ENCODE results near the gene LUC7L.
"Not testable (repeated sequence)": the region's sequence is repeated elsewhere in the genome, so short reads cannot be mapped to it uniquely, and the experiment has no call there.

The LUC7L gene

DNA sequence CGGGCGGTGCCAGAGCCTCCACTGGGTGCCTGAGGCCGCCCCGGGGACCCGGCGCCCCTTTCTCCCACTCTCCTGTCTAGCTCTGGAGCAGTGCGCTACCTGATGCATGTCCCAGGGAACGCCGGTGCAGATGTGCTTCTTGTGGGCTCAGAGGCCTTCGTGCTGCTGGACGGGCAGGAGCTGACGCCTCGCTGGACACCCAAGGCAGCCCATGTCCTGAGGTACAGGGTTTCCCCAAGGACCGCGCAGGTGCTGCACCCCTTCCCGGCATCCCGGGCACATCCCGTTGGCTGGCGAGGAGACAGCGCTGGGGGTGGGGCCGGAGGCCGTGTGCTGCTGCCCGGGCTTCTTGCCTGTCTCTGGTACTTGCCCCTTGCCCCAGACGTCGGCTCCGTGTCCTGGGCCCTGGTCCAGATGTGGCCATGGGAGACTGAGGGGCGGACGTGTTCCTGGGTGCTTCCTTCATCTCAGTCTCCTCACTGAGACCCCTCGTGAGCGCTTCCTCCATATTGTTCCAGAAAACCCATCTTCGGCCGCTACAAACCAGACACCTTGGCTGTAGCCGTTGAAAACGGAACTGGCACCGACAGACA lies 34.0 kb upstream of the LUC7L start:
- FAIRE-seq, result no peak

DNA sequence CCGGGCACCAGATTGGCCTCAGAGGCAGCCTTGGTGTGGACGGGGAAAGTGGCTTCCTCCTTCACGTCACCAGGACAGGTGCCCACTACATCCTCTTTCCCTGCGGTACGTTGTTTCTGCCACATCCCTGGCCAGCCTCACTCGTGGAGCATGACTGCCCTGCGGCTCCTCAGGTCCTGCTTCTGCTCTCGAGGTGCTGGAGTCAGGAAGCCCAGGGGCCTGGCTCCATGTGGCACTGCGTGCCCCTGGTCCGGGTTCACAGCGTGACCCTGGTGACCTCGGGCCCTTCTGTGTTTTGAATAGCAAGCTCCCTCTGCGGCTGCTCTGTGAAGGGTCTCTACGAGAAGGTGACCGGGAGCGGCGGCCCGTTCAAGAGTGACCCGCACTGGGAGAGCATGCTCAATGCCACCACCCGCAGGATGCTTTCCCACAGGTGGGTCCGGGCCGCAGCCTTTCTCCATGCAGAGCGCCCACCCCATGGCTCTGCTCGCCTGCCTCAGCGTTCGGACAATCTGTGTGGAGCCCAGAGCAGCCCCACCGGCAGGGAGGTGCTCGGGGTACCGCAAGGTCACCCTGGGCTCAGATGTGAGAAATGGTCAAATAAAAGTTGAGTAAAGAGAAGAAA lies 33.0 kb upstream of the LUC7L start:
- FAIRE-seq, result no peak

- FAIRE-seq, result no peak
Observed at GRCh38 chr16:261031-261691, 31.9 kb upstream of the LUC7L start.

DNA sequence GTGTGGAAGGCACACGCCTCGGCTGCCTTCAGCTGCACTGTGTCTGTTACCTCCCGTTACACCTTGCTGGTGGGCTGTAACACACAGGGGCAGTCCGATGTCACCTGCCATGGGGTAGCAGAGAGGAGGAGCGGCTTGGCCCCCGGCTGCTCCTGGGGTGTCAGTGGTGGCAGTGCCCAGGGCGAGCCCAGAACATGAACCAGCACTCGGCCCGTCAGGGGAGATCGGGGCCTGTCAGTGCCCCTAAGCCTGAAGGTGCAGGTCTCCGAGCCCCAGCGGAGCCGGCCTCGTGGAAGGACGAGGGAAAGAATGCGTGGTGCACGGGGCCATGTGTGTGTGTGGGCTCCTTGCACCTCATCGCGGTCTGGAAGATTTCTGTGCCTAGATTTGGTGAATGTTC lies 31.1 kb upstream of the LUC7L start:
- FAIRE-seq, result no peak

DNA sequence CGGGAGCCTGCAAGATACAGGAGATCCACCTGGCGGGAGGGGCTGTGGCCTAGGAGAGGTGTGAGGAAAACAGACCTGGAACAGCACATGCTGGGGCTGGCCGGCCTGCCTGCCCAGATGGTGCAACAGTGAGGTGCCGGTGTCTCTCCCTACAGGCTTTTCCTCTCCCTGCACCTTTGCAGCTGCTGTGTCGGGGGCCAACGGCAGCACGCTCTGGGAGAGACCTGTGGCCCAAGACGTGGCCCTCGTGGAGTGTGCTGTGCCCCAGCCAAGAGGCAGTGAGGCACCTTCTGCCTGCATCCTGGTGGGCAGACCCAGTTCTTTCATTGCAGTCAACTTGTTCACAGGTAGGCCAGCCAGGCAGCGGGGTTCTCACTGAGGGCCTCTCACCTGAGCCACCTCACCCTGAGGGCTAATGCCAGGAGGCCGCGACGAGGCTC lies 30.6 kb upstream of the LUC7L start:
- no peak for FAIRE-seq

DNA sequence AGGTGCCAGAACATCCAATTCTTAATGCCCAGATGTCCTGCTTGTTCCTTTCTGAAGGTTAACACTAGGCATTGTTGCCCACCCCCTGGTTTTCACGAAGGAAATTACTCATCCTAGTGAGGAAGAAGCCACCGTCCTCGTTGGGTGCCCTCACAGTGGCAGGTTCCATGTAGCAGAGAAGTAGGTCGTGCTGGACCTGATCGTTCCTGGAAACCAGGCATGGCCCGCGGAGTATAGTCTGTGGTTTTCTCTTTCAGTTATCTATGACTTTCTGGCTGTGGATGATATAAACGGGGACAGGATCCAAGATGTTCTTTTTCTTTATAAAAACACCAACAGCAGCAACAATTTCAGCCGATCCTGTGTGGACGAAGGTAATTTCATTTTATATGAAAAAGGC lies 30.0 kb upstream of the LUC7L start:
- FAIRE-seq, result no peak

DNA sequence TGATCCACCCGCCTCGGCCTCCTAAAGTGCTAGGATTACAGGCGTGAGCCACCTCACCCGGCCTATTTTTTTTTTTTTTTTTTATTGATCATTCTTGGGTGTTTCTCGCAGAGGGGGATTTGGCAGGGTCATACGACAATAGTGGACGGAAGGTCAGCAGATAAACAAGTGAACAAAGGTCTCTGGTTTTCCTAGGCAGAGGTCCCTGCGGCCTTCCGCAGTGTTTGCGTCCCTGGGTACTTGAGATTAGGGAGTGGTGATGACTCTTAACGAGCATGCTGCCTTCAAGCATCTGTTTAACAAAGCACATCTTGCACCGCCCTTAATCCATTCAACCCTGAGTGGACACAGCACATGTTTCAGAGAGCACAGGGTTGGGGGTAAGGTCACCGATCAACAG lies 28.8 kb upstream of the LUC7L start:
- not testable (repeated sequence) for FAIRE-seq

DNA sequence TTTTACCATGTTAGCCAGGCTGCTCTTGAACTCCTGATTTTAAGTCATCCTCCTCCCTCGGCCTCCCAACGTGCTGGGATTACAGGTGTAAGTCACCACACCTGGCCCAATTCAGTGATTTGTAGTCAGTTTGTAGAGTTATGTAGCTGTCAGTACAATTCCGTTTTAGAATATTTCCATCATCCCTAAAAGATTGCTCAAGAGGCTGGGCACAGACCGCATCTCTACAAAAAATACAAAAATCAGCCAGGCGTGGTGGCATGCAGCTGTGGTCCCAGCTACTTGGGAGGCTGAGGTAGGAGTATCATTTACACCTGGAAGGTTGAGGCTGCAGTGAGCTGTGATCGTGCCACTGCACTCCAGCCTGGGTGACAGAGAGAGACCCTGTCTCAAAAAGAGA lies 25.9 kb upstream of the LUC7L start:
- no peak for FAIRE-seq

DNA sequence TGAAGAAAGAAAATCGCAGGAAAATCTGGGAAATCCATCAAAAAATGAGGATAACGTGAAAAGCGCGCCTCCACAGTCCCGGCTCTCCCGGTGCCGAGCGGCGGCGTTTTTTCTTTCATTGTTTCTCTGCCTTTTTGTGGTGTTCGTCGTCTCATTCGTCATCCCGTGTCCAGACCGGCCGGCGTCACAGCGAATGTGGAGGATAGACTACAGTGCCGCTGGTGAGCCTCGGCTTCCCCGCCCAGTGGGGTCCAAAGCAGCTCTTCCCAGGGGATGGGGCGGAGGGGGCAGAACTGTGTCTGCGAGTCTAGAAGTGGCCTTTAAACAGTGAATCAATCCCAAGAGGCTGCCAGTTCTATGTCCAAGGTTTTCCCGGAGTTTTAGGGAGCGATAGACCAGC lies 25.2 kb upstream of the LUC7L start:
- no peak for FAIRE-seq

GRCh38 chr16:253833-254232 lies 24.6 kb upstream of the LUC7L start:
- FAIRE-seq, result no peak

DNA sequence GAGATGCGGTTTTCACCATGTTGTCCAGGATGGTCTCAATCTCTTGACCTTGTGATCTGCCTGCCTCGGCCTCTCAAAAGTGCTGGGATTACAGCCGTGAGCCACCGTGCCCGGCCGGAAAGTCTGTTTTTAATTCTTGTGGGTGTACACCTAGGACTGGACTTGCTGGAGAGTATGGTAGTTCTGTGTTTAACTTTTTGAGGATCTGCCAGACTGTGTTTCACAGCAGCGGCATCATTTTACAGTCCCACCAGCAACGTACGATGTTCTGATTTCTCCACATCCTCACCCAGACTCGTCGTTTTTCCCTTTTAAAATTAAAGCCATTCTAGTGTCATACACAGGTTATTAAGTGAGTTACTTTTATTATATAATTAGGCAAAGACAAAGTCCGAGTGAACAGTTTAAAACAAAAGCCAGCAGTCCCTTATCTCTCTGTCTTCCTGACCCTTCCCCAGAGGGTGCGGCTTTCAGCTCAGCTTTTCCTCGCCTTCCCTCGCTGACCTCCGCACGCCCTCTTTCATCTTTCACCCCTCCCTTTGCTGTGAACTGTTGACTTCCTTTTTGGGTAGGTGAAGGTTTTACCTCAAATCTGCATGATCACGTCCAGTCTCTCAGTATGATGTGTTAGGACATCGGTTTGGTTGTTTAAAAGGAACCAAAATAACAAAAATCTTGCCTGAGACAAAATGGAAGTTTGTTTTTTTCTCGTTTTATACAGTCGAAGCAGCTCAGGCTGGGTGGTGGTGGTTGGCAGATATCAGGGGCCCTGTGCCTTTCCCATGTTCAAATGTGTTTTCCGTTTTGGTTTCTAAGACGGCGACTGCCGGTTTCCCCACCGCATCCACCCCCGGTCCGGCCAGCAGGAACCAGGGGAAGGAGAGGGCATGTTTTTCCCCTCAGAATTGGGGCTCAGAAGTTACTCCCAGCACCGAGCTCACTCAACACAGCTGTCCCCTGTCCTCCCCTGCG lies 23.4 kb upstream of the LUC7L start:
- FAIRE-seq, result no peak

- FAIRE-seq, result no peak
Observed at GRCh38 chr16:249431-249830, 20.2 kb upstream of the LUC7L start.

- no peak for FAIRE-seq
Observed at GRCh38 chr16:247027-247426, 17.8 kb upstream of the LUC7L start.

GRCh38 chr16:245105-245504 lies 15.9 kb upstream of the LUC7L start:
- FAIRE-seq, result no peak

DNA sequence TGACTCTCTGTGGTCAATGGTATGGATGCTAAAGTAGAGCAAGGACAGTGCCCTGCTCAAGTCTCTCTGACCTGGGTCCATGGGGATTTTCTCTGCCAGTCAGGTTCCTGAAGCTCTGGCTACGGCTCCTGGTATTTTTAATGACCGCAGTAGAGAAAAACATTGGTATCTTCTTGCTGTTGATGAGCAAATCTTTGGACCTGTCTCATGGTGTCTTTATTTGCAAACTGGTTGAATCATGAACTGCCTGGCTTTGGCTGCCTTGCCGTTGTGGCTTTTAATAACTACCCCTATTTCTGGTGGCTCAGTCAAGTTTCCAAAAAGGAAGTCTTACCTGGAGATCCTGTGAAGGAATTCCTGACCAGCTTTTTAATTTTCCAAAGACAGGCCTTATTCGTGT lies 14.1 kb upstream of the LUC7L start:
- FAIRE-seq, result no peak

- no peak for FAIRE-seq
Observed at GRCh38 chr16:242281-242680, 13.0 kb upstream of the LUC7L start.

GRCh38 chr16:240559-240958 lies 11.3 kb upstream of the LUC7L start:
- no peak for FAIRE-seq

DNA sequence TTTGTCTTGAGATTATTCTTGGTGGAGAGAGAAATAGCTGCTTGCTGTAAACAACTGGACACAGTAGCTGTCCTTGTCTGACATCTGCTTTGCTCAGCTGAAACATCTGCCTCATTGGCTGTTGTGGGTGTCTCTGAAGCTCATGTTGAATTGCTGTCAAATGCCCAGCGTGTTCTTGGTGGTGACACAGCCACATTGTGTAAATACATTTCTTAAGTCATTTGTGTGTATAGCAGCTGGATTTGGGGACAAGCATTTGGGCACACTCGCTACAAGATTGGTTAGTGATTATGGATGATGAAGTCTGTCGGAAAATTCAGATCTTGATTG lies 10.7 kb upstream of the LUC7L start:
- no peak for FAIRE-seq

GRCh38 chr16:234468-235305 lies 5.4 kb upstream of the LUC7L start, which contains the start of gene FAM234A:
Gene FAM234A, plus strand, starts transcription at chr16:234821. Its CDS starts 19,593 bp downstream, at chr16:254414.
- FAIRE-seq, result no peak

- FAIRE-seq, result no peak
Observed at GRCh38 chr16:230949-231348, 1.7 kb upstream of the LUC7L start.

- not testable (repeated sequence) for FAIRE-seq
Observed at GRCh38 chr16:230351-230750, 1.1 kb upstream of the LUC7L start.

DNA sequence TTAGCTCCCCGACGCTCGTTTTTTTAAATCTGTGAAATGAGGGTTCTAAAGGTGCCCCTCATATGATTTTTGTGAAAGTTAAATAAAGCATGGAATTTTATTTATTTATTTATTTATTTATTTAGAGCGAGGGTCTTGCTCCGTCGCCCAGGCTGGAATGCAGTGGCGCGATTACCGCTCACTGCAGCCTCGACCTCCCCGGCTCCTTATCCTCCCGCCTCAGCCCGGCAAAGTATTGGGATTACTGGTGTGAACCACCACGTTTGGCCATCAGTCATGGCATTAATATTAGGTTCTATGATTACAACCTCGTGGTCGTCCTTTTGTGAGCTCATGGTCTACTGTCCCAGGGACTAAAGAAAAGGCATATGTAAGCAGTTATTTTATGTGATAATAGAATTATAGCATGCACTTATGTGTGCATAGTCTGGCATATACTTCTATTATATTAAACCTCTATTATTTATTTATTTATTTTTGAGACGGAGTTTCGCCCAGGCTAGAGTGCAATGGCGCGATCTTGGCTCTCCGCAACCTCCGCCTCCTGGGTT lies 557 bp upstream of the LUC7L start:
- no peak for FAIRE-seq
